HG02571 (cell line): ENCODE results near the gene RPLP2.

Source experiments
- ATAC-seq: cut with Tn5 transposase; IDR thresholded peaks from one replicate; pipeline ENCODE4 v1.9.1; 2021; ENCODE audit warnings: mild to moderate bottlenecking, moderate library complexity; ENCODE audit not compliant: unreplicated experiment

The RPLP2 gene

GRCh38 chr11:773425-773824 lies 36.3 kb upstream of the RPLP2 start:
- ATAC-seq: no peak

DNA sequence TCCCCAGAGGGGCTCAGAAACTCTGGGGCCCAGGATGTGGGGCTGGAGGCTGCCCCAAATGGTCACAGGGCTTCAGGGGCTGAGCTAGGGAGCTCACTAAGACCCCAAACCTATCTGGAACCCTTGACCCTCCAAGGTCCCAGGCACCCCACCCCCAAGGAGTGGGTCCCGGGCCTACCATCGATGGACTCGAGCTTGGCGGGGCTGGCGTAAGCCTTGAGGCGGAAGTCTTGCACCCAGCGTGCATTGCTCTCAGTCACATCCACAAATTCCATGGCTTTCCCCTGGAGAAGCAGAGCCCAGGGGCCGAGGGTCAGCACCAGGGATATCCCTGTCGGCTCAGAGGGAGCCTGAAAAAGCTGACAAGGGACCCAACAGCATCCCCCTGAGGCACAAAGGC lies 35.9 kb upstream of the RPLP2 start:
- no peak for ATAC-seq

- ATAC-seq: no peak
These were observed 34.7 kb upstream of the RPLP2 start for GRCh38 chr11:774873-775592.

DNA sequence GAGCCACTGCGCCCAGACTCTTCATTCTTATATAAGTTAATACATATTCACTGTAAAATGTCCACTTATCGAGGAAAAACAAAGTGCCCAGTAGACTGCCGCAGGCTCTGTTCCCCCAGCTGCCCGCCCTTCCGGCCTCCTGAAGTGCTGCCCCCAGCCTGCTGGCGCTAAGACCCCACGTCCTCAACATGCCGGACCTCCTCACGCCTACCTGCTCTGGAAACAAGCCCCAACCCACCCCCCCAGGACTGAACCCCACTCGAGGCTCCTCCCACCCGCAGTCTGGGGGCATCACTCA lies 33.6 kb upstream of the RPLP2 start:
- no peak for ATAC-seq

DNA sequence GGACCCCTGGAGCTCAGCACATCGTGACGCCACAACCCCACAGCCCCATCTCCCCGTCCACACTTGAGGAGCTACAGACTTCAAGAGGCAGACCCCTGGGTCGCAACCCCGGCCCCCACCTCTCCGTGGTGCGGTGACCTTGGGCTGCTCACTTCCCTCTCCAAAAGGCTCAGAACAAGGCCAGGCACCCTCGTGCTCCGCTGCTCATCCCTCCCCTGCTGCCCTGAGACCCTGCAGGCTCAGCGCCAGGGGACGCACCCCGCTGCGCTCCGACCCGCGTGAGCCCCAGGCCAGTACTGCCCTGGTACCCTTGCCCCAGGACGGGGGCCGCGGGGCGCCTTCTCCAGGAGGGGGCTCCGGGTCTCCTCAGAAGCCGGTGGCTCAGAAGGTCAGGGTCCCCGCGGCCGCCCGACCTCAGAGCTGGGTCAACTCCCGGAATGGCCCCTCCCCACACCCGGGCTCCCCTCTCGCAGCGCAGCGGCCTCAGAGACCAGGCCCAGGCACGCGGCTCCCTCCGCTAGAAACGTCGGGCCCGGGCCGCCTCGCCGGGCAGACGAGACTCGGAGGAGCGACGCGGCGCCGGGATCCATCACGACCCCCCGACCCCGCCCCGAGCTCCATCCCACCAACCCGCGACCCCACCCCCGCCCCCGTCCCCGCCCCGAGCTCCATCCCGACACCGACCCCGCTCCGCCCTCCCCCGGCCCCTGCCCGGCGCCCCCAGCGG lies 33.0 kb upstream of the RPLP2 start:
- ATAC-seq: peak; percentile 36

GRCh38 chr11:777288-778255 lies 32.2 kb upstream of the RPLP2 start, which contains the start of gene GATD1:
Gene GATD1 (minus strand): TSS chr11:777487. CDS start chr11:777462, 25 bp downstream.
- ATAC-seq: peak; percentile 54

DNA sequence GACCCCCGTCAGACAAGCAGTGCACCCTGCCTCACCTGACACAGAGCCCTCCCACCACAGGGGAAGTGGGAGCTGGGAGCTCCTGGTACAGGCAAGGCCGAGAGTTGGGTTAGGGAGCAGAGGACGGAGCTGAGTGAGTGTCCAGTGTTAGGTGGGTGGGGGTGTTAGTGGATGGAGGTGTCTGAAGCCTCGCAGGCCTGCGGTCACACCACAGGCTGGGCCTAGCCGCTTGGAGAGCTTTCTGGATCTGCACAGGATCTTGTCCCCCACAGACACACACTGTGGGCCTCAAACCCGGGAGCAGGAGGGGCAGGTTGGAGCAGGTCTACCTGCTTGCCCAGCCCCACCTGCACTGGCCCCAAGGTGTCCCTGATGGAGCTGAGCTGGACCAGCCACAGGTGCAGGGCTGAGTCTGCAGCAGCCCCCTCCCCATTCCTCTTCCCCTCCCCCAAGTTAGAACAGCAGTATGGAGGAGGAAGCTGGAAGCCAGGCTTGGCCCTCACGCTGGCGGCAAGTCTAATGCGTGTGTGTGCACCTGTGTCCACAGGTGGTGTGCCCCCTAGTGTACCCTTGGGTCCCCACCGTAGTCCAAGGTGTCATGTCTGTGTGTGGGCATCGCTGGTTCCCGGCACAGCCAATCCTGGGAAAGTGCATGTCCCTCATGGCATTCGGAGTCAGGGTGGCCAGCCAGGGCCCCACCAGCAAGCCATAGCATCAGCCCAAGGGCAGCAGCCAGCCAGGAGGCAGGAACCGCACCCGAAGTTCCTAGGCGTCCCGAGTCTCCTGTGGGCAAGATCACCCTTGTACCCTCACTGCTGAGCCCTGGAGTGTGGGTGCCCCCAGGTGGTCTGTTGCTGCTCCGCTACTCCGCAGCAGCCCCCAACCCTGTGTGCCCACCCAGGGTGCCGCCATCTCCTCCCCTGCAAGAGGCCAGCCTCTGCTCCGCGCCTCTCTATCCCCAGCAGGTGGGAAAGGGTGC lies 30.5 kb upstream of the RPLP2 start:
- no peak for ATAC-seq

GRCh38 chr11:779955-780532 lies 29.7 kb upstream of the RPLP2 start:
- no peak for ATAC-seq

DNA sequence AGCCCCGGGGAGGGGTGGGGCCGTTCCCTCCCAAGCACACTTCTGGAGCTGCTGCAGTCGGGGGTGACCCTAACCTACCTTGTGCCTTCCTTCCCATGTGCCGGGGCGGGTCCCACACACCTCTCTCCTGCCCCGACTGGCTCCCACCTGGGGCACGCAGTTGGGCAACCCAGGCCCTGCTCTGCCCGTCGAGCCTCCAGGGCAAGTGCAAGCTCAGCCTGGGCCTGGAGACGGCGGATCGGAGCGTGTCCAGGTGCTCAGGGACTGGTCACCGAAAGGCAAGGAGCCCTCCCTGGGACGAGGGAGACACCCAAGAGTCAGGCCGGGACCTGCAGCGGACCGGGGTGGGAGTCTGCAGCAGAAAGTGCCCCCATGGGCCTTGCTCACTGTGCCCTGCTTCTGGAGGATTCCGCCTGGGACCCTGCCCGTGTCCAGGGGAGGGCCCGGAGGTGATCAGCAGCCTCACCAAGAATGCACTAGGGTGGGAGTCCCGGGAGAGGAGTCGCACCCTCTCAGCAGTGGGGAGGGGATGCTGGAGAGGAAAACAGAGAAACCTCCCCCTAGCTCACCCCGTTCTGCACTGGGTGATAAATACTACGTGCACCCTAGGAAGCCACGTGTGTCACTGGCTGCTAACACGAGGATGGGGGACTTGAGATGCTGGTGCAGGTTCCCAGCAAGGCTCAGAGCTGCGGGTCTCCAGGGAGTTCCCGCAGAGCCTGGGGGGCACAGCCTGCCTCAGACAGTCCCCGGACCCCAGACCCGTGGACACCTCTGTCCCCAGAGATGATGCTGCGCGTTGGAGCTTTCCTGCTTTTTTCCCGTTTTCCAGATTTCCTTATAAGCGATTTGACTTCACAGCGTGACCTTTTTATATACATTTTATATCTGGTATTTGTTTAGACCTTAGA lies 27.2 kb upstream of the RPLP2 start:
- ATAC-seq: no peak

DNA sequence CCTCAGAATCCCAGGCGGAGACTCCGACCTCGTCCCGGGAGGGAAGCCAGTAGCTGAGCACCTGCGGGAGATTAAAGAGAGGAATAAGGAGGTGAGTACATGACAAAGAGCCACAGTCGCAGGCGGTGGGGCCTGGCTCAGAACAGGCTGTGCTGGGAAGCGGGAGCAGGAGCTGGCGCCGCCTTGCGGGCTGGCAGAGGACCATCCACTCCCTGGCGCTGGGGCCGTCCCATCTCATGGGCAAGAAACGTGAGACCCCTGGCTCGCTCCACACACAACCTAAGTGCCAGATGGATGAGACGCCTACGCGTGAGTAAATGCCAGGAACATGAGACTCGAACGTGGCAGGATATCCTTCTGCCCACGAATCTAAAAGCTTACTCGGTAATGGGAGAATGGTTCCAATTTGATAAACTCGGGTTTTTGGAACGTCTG lies 26.2 kb upstream of the RPLP2 start:
- no peak for ATAC-seq

DNA sequence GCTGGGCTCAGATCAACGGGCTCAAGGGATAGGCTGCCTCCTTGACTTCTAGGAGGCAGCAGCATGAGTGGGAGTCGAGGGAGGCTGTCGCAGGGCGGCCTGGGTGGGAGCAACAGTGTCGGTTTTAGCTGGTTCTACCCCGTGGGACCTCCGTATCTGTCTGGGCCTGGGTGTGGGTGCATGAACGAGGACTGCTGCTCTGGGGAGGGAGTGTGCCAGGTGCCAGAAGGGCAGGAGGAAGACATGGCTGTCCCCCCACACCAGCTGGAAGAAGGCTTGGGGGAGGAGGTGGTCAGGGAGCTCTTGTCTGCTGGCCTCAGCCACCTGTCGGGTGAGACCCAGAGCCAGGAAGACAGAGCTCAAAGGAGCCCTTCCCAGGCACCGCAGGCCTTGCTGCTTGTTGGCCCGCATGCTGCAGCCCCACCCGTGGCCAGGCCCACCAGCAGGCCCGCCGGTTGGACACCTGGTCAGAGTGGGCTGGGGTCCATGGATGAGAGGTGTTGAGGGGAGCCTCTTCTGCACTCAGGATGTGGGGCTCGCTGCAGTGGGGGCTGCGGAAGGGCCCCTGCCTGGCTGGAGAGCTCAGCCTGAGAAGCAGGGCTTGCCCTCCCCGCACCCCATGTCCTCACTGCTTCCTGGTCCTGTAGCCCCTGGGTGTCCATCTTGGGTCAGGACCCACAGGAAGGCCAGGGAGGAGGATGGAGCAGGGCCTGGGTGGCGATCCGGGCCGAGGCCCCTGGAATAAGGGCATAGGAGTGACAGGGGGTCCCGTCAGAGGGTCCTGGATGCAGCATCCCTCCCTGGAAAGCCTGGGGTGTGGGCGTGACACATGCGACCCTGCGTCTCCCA lies 23.3 kb upstream of the RPLP2 start:
- no peak for ATAC-seq

DNA sequence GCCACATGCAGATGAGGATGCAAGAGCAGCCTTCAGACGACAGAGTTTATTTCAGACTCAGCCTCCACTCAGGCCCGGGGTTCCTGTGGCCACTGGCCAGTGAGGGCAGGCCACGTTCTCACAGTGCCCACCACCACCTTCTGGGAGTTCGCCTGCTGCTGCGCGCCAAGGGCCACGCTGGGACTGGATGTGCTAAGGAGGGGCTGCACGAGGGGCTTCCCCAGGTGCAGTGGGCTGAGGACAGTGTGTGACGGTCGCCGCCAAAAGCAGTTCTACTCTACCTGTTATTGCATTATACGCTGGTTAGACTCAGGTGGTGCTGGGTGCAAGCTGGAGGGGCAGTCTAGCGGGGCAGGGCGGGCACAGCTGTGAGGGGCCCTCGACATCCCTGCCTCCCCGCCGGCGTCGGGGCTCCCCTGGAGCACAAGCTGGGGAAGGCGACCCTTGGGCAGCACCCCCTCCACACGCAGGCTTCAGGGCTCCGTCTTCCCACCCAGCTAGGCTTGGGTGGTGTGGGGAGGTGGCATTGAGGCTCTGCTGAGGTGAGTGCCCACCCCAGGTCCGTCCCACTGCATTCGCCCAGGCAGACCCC lies 22.6 kb upstream of the RPLP2 start:
- no peak for ATAC-seq

DNA sequence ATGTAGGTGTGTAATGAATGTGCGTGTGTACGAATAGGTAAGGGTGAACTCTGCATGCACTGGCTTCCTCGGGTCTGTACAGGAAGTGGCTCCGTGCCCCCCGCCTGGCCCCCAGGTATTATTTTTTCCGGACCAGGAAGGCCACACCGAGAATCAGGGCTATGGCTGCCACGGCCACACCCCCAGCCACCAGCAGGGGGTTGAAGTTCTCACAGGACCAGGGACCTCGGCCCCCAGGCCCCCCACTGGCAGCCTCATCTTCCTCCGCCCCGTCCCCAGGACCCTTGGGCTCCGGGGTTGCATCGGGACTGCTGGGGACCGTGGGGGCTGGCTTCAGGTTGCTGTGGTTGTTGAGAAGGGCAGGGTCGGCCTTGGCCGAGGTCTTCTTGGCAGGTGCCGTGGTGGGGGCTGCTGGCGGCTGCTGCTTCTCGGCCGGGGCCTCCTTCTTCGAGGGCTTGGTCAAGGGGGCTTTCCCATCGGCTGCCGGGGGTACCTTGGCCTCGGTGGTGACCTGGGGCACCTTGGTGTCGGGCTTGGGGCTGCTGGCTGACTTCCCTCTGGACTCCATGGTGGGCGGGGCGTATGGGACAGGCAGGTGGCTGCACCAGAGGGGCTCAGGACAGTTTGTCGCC lies 21.6 kb upstream of the RPLP2 start:
- ATAC-seq: no peak

DNA sequence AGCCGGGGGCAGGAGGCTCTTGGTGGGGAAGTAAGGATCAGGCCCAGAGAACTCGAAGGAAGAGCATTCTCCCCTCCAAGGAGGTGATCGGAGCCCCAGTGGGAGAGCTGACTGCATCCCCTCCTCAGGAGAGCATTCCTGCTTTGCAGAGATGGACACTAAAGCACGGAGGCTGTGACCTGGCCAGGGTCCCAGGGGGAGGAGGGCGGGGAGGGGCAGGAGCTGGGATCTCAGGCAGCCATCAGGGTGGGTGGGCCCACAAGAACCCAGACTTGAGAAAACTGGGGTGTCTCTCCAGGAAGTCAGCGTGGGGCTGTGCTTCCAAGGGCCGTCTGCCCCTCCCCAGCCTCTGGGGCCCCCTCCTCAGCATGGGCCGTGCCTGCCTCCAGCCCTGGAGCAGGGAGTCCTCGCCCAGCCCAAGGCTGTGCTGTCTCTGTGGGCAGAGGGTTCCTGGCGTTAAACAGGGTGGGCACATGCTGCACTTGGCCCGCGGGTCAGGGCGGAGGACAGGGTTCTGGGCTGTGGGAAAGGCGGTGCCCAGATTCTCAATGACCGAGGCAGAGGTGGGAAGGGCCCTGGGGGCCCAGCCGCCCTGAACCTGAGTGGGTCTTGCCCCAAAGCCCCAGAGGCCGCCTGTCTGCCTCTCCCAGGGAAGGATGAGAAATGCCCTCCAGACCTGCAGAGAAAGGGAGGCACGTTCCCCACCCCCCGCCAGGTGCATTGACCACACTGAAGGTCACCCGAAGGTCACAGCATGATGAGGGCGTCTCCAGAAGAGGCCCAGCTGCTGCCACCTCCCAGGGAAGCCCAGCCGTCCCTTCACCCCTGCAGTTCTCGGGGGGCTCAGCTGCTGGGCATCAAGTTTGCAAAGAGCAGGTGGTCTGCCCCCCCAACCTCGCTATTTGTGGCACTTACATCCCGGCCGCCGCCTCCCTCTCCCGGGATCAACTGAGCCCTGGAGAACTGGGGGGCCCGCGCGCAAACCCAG lies 20.5 kb upstream of the RPLP2 start:
- no peak for ATAC-seq

DNA sequence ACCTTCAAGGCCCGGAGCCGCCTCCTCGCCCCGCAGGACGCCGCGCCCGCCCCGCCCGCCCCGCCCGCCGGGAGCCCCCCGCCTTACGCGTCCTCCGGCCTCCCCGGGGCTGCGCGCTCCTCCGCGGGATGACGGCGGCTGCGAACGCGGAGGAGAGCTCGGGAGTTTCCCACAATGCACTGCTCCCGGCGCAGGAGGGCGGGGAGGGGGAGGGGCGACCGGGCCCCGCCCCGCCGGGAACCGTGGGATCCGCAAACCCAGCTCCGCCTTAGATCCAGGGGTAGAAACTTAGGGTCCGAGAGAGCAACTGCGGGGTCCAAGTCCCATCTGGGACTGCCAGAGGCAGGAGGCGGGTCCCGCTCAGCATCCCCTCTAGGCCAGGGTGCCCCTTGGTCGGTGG lies 19.8 kb upstream of the RPLP2 start, which contains the start of gene CEND1:
Gene CEND1, minus strand, starts transcription at position 148 of the 400 bp plus-strand sequence. CDS start 1,514 bp downstream, outside the sequence.
- no peak for ATAC-seq
